A549 (cell line): ENCODE results near the gene GIT2.

Experiments used
- CTCF ChIP-seq: fragments of >200 bp; sonication (Bioruptor Twin); formaldehyde crosslinking; IDR thresholded peaks from 3 replicates; pipeline ENCODE4 v1.5.1; 2016
- MAX ChIP-seq: IDR thresholded peaks from 2 replicates; pipeline ENCODE4 v1.6.1; 2012
- PBX3 ChIP-seq: IDR thresholded peaks from 2 replicates; pipeline ENCODE4 v1.6.1; 2012
- PHF8 ChIP-seq: fragments of 200-600 bp; sonication (generic); IDR thresholded peaks from 2 replicates; pipeline ENCODE4 v1.6.1; 2016; ENCODE audit warnings: low read depth, mild to moderate bottlenecking, antibody characterized with exemption, moderate library complexity, borderline replicate concordance
- POLR2A ChIP-seq: IDR thresholded peaks from 2 replicates; pipeline ENCODE4 v1.6.1; 2012; ENCODE audit warnings: mild to moderate bottlenecking, low read length
- RARB ChIP-seq: fragments of 250-450 bp; sonication (Bioruptor Pico); IDR thresholded peaks from 2 replicates; pipeline ENCODE4 v1.8.0; 2021; ENCODE audit warnings: mild to moderate bottlenecking, moderate library complexity
- SREBF2 ChIP-seq: fragments of 450-650 bp; IDR thresholded peaks from 2 replicates; pipeline ENCODE4 v1.6.1; 2014; ENCODE audit warnings: mild to moderate bottlenecking, moderate library complexity
- TP53 ChIP-seq: fragments of 250-450 bp; sonication (Bioruptor Pico); IDR thresholded peaks from 2 replicates; pipeline ENCODE4 v1.5.0; 2021; ENCODE audit warnings: mild to moderate bottlenecking, moderate library complexity

- TF ChIP-seq POLR2A: no peak
- TF ChIP-seq PBX3: no peak
- TF ChIP-seq SREBF2: no peak
- no peak for TF ChIP-seq RARB
- no peak for TF ChIP-seq CTCF
- no peak for TF ChIP-seq MAX
- no peak for TF ChIP-seq TP53 (CRISPR knock-in tag)
- TF ChIP-seq PHF8: no peak
Observed at GRCh38 chr12:109962398-109962797, 33.8 kb downstream of the GIT2 start.
